Dendritic cell treated with granulocyte-macrophage colony-stimulating factor and Interleukin-4, amounts not matched to agents 40 ng/mL and 50 ng/mL, for 4 days (primary cell): ENCODE measurements around the gene PTH1R.

Source experiments
- H3K27ac Mint-ChIP-seq: one replicate; pipeline ENCODE4 v1.8.0; 2022; ENCODE audit warnings: mild to moderate bottlenecking, mixed read lengths
- H3K27me3 Mint-ChIP-seq: one replicate; pipeline ENCODE4 v1.8.0; 2022; ENCODE audit warnings: mild to moderate bottlenecking, mixed read lengths
- H3K36me3 Mint-ChIP-seq: one replicate; pipeline ENCODE4 v1.8.0; 2022; ENCODE audit warnings: low read depth, mixed read lengths
- H3K4me1 Mint-ChIP-seq: one replicate; pipeline ENCODE4 v1.8.0; 2022; ENCODE audit warnings: low read depth, mixed read lengths
- H3K4me3 Mint-ChIP-seq: one replicate; pipeline ENCODE4 v1.8.0; 2022; ENCODE audit warnings: mild to moderate bottlenecking, moderate library complexity, mixed read lengths
- H3K9me3 Mint-ChIP-seq: one replicate; pipeline ENCODE4 v1.8.0; 2022; ENCODE audit warnings: mixed read lengths
- intact Hi-C: fragments of 100-400 bp; cut with micrococcal nuclease; formaldehyde crosslinking; loops from one replicate; pipeline ENCODE4 v1.15.0; 2022

Gene PTH1R

GRCh38 chr3:46854555-46854991, 22.9 kb upstream of the PTH1R start:
- Mint-ChIP-seq H3K27me3 (peaks cover 22% of the 10 kb centered on the region), H3K9me3 (no peaks in the 10 kb centered on the region), H3K4me3 (no peak overlapping the region), H3K27ac (no peak overlapping the region), H3K4me1 (no peaks in the 10 kb centered on the region), H3K36me3 (no peaks in the 10 kb centered on the region)
- intact Hi-C loops = no loop called here

GRCh38 chr3:46856576-46857471, 20.7 kb upstream of the PTH1R start:
- Mint-ChIP-seq H3K4me3 (no peak overlapping the region), H3K4me1 (no peaks in the 10 kb centered on the region), H3K27ac (no peak overlapping the region), H3K36me3 (no peaks in the 10 kb centered on the region), H3K9me3 (no peaks in the 10 kb centered on the region), H3K27me3 (peaks cover 22% of the 10 kb centered on the region)
- intact Hi-C loops = no loop called here

GRCh38 chr3:46857485-46858341, 19.8 kb upstream of the PTH1R start:
- Mint-ChIP-seq H3K4me3 (no peak overlapping the region), H3K4me1 (no peaks in the 10 kb centered on the region), H3K27ac (no peak overlapping the region), H3K9me3 (no peaks in the 10 kb centered on the region), H3K36me3 (no peaks in the 10 kb centered on the region), H3K27me3 (peaks cover 22% of the 10 kb centered on the region)
- intact Hi-C loops = no loop called here

GRCh38 chr3:46858456-46858855, 19.1 kb upstream of the PTH1R start:
- Mint-ChIP-seq H3K9me3 (no peaks in the 10 kb centered on the region), H3K27ac (no peak overlapping the region), H3K36me3 (no peaks in the 10 kb centered on the region), H3K4me3 (no peak overlapping the region), H3K4me1 (no peaks in the 10 kb centered on the region), H3K27me3 (peaks cover 22% of the 10 kb centered on the region)
- intact Hi-C loops = no loop called here

GRCh38 chr3:46859001-46859710, 18.4 kb upstream of the PTH1R start:
- no peaks in the 10 kb centered on the region for H3K4me1 Mint-ChIP-seq
- H3K27me3 Mint-ChIP-seq = peaks cover 22% of the 10 kb centered on the region

GRCh38 chr3:46860017-46860809, 17.3 kb upstream of the PTH1R start:
- Mint-ChIP-seq H3K27ac (no peak overlapping the region), H3K27me3 (peaks cover 20% of the 10 kb centered on the region), H3K4me1 (peaks cover 9% of the 10 kb centered on the region), H3K9me3 (no peaks in the 10 kb centered on the region), H3K36me3 (no peaks in the 10 kb centered on the region), H3K4me3 (no peak overlapping the region)
- intact Hi-C loops = no loop called here

More at GRCh38 chr3:46859001-46859710, 18.4 kb upstream of the PTH1R start:
- Mint-ChIP-seq H3K9me3 (no peaks in the 10 kb centered on the region), H3K27ac (no peak overlapping the region), H3K36me3 (no peaks in the 10 kb centered on the region), H3K4me3 (no peak overlapping the region)
- intact Hi-C loops = no loop called here

- Mint-ChIP-seq H3K36me3 (no peaks in the 10 kb centered on the region), H3K4me3 (no peak overlapping the region), H3K27me3 (peaks cover 20% of the 10 kb centered on the region), H3K27ac (no peak overlapping the region), H3K4me1 (peaks cover 13% of the 10 kb centered on the region), H3K9me3 (no peaks in the 10 kb centered on the region)
- intact Hi-C loops = no loop called here
These were observed 16.5 kb upstream of the PTH1R start for GRCh38 chr3:46860810-46861604.

- Mint-ChIP-seq H3K4me1 (peaks cover 13% of the 10 kb centered on the region), H3K4me3 (no peak overlapping the region), H3K36me3 (no peaks in the 10 kb centered on the region), H3K9me3 (no peaks in the 10 kb centered on the region), H3K27ac (no peak overlapping the region), H3K27me3 (peaks cover 14% of the 10 kb centered on the region)
- intact Hi-C loops = no loop called here
These were observed 15.7 kb upstream of the PTH1R start for GRCh38 chr3:46861605-46862368.

- Mint-ChIP-seq H3K36me3 (no peaks in the 10 kb centered on the region), H3K4me1 (peaks cover 13% of the 10 kb centered on the region), H3K27ac (no peak overlapping the region), H3K27me3 (peaks cover 11% of the 10 kb centered on the region), H3K4me3 (no peak overlapping the region), H3K9me3 (no peaks in the 10 kb centered on the region)
- intact Hi-C loops = no loop called here
These were observed 15.0 kb upstream of the PTH1R start for GRCh38 chr3:46862369-46863025.

GRCh38 chr3:46863261-46863782, 14.2 kb upstream of the PTH1R start, which contains the start of gene MYL3:
TSS of gene MYL3 (minus strand) at chr3:46863444. CDS start at chr3:46863390, 54 bp downstream.
- Mint-ChIP-seq H3K27me3 (peaks cover 5% of the 10 kb centered on the region), H3K4me3 (no peak within 1 kb of the TSS), H3K4me1 (peaks cover 13% of the 10 kb centered on the region), H3K9me3 (no peaks in the 10 kb centered on the region), H3K27ac (no peak within 1 kb of the TSS), H3K36me3 (no peaks in the 10 kb centered on the region)
- intact Hi-C loops = no loop called here

GRCh38 chr3:46864061-46864881, 13.2 kb upstream of the PTH1R start:
- intact Hi-C loops = no loop called here
- peaks cover 13% of the 10 kb centered on the region for H3K4me1 Mint-ChIP-seq
- H3K36me3 Mint-ChIP-seq = no peaks in the 10 kb centered on the region
- no peak overlapping the region for H3K4me3 Mint-ChIP-seq
- no peaks in the 10 kb centered on the region for H3K27me3 Mint-ChIP-seq
- H3K9me3 Mint-ChIP-seq = no peaks in the 10 kb centered on the region
- no peak overlapping the region for H3K27ac Mint-ChIP-seq
